HepG2 (cell line): Measurements from ENCODE around the gene ANKRD10. TPM values are rescaled to one million over a fixed set of nuclear protein-coding genes. Genes with fewer than 3 reads are reported as not detected.

Experiments
- EZH2 ChIP-seq: conservative IDR thresholded peaks from 2 replicates; pipeline ENCODE4 v1.6.1; 2012; ENCODE audit warnings: mild to moderate bottlenecking, low read depth, low read length, moderate library complexity
- FOXK2 ChIP-seq: fragments of 450-650 bp; IDR thresholded peaks from 2 replicates; pipeline ENCODE4 v1.6.1; 2016
- IRF2 ChIP-seq: IDR thresholded peaks from 2 replicates; pipeline ENCODE4 v1.6.1; 2018; ENCODE audit warnings: missing genetic modification reagents, missing compliant biosample characterization
- KAT7 ChIP-seq: IDR thresholded peaks from 2 replicates; pipeline ENCODE4 v1.6.1; 2018; ENCODE audit warnings: borderline replicate concordance, missing compliant biosample characterization
- KAT8 ChIP-seq: IDR thresholded peaks from 2 replicates; pipeline ENCODE4 v1.6.1; 2016; ENCODE audit warnings: missing genetic modification reagents, missing compliant biosample characterization
- NFATC3 ChIP-seq: sonication (generic); formaldehyde crosslinking; IDR thresholded peaks from 2 replicates; pipeline ENCODE4 v1.5.1; 2020; ENCODE audit warnings: mild to moderate bottlenecking, missing genetic modification reagents
- SAFB2 ChIP-seq: sonication (generic); formaldehyde crosslinking; IDR thresholded peaks from 2 replicates; pipeline ENCODE4 v1.5.1; 2020; ENCODE audit warnings: missing genetic modification reagents, low read depth, mild to moderate bottlenecking, borderline replicate concordance
- STAT5B ChIP-seq: sonication (generic); formaldehyde crosslinking; IDR thresholded peaks from 2 replicates; pipeline ENCODE4 v1.4.0; 2020; ENCODE audit warnings: missing genetic modification reagents
- ZNF207 ChIP-seq: fragments of 450-650 bp; IDR thresholded peaks from 2 replicates; pipeline ENCODE4 v1.6.1; 2016; ENCODE audit warnings: antibody characterized with exemption, borderline replicate concordance
- ZNF224 ChIP-seq: sonication (generic); formaldehyde crosslinking; IDR thresholded peaks from 2 replicates; pipeline ENCODE4 v1.5.0; 2020; ENCODE audit warnings: mild to moderate bottlenecking, missing genetic modification reagents
- ZNF260 ChIP-seq: sonication (generic); formaldehyde crosslinking; IDR thresholded peaks from 2 replicates; pipeline ENCODE4 v1.4.0; 2020; ENCODE audit warnings: missing genetic modification reagents, low read depth, mild to moderate bottlenecking, borderline replicate concordance
- ZNF264 ChIP-seq: sonication (generic); formaldehyde crosslinking; IDR thresholded peaks from 2 replicates; pipeline ENCODE4 v1.4.0; 2020; ENCODE audit warnings: missing genetic modification reagents
- ZNF331 ChIP-seq: sonication (generic); formaldehyde crosslinking; IDR thresholded peaks from 2 replicates; pipeline ENCODE4 v1.4.0; 2020; ENCODE audit warnings: missing genetic modification reagents
- ZNF446 ChIP-seq: sonication (generic); formaldehyde crosslinking; IDR thresholded peaks from 2 replicates; pipeline ENCODE4 v1.5.0; 2020; ENCODE audit warnings: mild to moderate bottlenecking, missing genetic modification reagents
- ZNF550 ChIP-seq: sonication (generic); formaldehyde crosslinking; IDR thresholded peaks from 2 replicates; pipeline ENCODE4 v1.4.0; 2020; ENCODE audit warnings: mild to moderate bottlenecking, missing genetic modification reagents, borderline replicate concordance
- ZNF652 ChIP-seq: IDR thresholded peaks from 2 replicates; pipeline ENCODE4 v1.6.1; 2016; ENCODE audit warnings: low read depth, borderline replicate concordance
- ZNF790 ChIP-seq: sonication (generic); formaldehyde crosslinking; IDR thresholded peaks from 2 replicates; pipeline ENCODE4 v1.8.0; 2022; ENCODE audit warnings: missing genetic modification reagents, mild to moderate bottlenecking, borderline replicate concordance
- ZNF891 ChIP-seq: sonication (generic); formaldehyde crosslinking; IDR thresholded peaks from 2 replicates; pipeline ENCODE4 v1.5.0; 2020; ENCODE audit warnings: mild to moderate bottlenecking, missing genetic modification reagents
- polyA plus RNA-seq, 8 experiments: library from polyadenylated mRNA; depleted of rRNA in 3 of 8; stranded (reverse) in 7 of 8; unstranded in 1 of 8; fragments of >200 nt; fragmentation: Illumina TruSeq in 4 of 8; extraction: Trizol in 4 of 8; gene quantifications; 2 replicates each; pipeline versions ENCODE4 v1.2.1 to v1.2.3, GENCODE V29; 2011 to 2016; ENCODE audit warnings: low read depth in 4 of 8, missing spikeins in 1 of 8, mixed read lengths in 1 of 8; ENCODE audit not compliant: insufficient read depth in 1 of 8
- total RNA-seq, 5 experiments: library from RNA; depleted of rRNA; stranded (reverse); fragments of >200 nt; fragmentation: Illumina TruSeq; extraction: Trizol; gene quantifications; 2 replicates each; pipeline ENCODE4 v1.2.3, GENCODE V29; 2016; ENCODE audit warnings: low read depth in 1 of 5
- TF ChIP-seq, protein P1 (sequence below): sonication (generic); formaldehyde crosslinking; IDR thresholded peaks from 2 replicates; pipeline ENCODE4 v1.5.1; 2020; ENCODE audit warnings: mild to moderate bottlenecking, missing genetic modification reagents, moderate library complexity
- TF ChIP-seq, protein P2 (sequence below): sonication (generic); formaldehyde crosslinking; IDR thresholded peaks from 2 replicates; pipeline ENCODE4 v1.8.1; 2023; ENCODE audit warnings: mild to moderate bottlenecking, missing genetic modification reagents
- TF ChIP-seq, protein P3 (sequence below), 2 experiments: fragments of 450-650 bp in 1 of 2; sonication (generic) in 1 of 2; formaldehyde crosslinking; IDR thresholded peaks; 2 replicates each; pipeline versions ENCODE4 v1.5.0 to v1.8.0; 2020 to 2022; ENCODE audit warnings: mild to moderate bottlenecking in 1 of 2, missing genetic modification reagents in 1 of 2
- TF ChIP-seq, protein P4 (sequence below): sonication (generic); formaldehyde crosslinking; IDR thresholded peaks from 2 replicates; pipeline ENCODE4 v1.5.0; 2020; ENCODE audit warnings: mild to moderate bottlenecking, missing genetic modification reagents

ANKRD10 gene
- total and polyA plus RNA-seq, 2 of the 13 experiments (the other 11 are each of a cell fraction or from before 2014, with no cell fraction given) = 108 to 115 TPM

DNA sequence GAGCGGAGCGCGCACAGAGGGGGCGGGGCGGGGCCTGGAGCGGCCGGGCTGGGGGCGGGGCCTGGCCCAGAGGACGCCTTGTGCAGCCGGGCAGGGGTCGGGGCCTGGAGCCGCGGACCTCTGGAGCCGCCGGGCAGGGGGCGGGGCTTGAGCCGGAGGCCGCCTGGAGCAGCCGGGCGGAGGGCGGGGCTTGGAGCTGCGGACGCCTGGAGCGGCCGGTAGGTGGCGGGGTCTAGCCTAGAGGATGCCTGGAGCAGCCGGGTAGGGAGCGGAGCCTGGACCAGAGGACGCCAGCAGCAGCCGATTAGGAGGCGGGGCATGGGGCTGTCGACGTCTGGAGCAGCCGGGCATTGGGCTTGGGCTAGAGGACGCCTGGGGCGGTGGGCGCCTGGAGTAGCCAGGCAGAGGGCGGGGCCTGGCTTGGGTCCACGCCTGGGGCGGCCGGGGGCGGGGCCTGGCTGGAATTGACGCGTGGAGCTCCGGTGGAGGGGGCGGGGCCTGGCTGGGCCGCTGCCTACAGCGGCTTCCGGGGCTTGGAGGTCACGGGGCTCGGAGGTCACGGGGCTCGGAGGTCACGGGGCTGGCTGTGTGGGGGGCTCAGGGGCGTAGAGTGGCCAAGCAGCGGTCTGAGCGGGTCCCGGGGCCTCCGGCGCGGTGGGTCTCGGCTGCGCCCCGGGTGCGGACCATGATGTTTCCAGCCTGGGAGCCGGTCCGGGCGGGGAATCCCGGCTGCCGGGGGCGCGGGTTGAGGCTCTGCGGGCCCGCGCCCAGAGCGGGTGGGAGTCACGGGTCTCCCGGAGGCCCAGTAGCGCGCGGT, at the start of gene ANKRD10 (continued):
- TF ChIP-seq ZNF790 (CRISPR knock-in tag) (no peak), ZNF550 (CRISPR knock-in tag) (no peak), KAT8 (peak; percentile 69; the same call in 1 of the 2 replicates), ZNF264 (CRISPR knock-in tag) (no peak; the same call in 1 of the 2 replicates), ZNF260 (no peak), NFATC3 (CRISPR knock-in tag) (no peak), ZNF207 (no peak), ZNF891 (CRISPR knock-in tag) (no peak), ZNF652 (CRISPR knock-in tag) (no peak), KAT7 (no peak), SAFB2 (CRISPR knock-in tag) (no peak; the same call in 1 of the 2 replicates), ZNF331 (CRISPR knock-in tag) (peak; percentile 6; the same call in 1 of the 2 replicates), IRF2 (CRISPR knock-in tag) (no peak), STAT5B (no peak), ZNF224 (no peak), FOXK2 (no peak), ZNF446 (CRISPR knock-in tag) (no peak), EZH2 (no peak)
- TF ChIP-seq, protein P1, sequence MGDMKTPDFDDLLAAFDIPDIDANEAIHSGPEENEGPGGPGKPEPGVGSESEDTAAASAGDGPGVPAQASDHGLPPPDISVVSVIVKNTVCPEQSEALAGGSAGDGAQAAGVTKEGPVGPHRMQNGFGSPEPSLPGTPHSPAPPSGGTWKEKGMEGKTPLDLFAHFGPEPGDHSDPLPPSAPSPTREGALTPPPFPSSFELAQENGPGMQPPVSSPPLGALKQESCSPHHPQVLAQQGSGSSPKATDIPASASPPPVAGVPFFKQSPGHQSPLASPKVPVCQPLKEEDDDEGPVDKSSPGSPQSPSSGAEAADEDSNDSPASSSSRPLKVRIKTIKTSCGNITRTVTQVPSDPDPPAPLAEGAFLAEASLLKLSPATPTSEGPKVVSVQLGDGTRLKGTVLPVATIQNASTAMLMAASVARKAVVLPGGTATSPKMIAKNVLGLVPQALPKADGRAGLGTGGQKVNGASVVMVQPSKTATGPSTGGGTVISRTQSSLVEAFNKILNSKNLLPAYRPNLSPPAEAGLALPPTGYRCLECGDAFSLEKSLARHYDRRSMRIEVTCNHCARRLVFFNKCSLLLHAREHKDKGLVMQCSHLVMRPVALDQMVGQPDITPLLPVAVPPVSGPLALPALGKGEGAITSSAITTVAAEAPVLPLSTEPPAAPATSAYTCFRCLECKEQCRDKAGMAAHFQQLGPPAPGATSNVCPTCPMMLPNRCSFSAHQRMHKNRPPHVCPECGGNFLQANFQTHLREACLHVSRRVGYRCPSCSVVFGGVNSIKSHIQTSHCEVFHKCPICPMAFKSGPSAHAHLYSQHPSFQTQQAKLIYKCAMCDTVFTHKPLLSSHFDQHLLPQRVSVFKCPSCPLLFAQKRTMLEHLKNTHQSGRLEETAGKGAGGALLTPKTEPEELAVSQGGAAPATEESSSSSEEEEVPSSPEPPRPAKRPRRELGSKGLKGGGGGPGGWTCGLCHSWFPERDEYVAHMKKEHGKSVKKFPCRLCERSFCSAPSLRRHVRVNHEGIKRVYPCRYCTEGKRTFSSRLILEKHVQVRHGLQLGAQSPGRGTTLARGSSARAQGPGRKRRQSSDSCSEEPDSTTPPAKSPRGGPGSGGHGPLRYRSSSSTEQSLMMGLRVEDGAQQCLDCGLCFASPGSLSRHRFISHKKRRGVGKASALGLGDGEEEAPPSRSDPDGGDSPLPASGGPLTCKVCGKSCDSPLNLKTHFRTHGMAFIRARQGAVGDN = peak; percentile 73
- TF ChIP-seq, protein P2, sequence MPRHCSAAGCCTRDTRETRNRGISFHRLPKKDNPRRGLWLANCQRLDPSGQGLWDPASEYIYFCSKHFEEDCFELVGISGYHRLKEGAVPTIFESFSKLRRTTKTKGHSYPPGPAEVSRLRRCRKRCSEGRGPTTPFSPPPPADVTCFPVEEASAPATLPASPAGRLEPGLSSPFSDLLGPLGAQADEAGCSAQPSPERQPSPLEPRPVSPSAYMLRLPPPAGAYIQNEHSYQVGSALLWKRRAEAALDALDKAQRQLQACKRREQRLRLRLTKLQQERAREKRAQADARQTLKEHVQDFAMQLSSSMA = 0 out of 2 replicates have a peak, but pooled peaks have one; percentile 58
- TF ChIP-seq, protein P3, sequence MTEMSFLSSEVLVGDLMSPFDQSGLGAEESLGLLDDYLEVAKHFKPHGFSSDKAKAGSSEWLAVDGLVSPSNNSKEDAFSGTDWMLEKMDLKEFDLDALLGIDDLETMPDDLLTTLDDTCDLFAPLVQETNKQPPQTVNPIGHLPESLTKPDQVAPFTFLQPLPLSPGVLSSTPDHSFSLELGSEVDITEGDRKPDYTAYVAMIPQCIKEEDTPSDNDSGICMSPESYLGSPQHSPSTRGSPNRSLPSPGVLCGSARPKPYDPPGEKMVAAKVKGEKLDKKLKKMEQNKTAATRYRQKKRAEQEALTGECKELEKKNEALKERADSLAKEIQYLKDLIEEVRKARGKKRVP (CRISPR knock-in tag; IDR thresholded peaks at IDR 0.05) = no peak
- TF ChIP-seq, protein P4, sequence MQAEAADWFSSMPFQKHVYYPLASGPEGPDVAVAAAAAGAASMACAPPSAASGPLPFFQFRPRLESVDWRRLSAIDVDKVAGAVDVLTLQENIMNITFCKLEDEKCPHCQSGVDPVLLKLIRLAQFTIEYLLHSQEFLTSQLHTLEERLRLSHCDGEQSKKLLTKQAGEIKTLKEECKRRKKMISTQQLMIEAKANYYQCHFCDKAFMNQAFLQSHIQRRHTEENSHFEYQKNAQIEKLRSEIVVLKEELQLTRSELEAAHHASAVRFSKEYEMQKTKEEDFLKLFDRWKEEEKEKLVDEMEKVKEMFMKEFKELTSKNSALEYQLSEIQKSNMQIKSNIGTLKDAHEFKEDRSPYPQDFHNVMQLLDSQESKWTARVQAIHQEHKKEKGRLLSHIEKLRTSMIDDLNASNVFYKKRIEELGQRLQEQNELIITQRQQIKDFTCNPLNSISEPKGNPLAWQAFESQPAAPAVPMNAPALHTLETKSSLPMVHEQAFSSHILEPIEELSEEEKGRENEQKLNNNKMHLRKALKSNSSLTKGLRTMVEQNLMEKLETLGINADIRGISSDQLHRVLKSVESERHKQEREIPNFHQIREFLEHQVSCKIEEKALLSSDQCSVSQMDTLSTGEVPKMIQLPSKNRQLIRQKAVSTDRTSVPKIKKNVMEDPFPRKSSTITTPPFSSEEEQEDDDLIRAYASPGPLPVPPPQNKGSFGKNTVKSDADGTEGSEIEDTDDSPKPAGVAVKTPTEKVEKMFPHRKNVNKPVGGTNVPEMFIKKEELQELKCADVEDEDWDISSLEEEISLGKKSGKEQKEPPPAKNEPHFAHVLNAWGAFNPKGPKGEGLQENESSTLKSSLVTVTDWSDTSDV = no peak
